BJ (cell line): ENCODE results near the gene ANKRD45. TPM values are rescaled to one million over a fixed set of nuclear protein-coding genes. Genes with fewer than 3 reads are reported as not detected.

Experiments used
- CTCF ChIA-PET: fragments of 350-600 bp; formaldehyde crosslinking; extraction: SDS; loops from one replicate; lab custom pipeline; 2021; ENCODE audit warnings: antibody characterized with exemption, inconsistent platforms; lab: Yijun Ruan, JAX
- POLR2A ChIA-PET: fragments of 300-600 bp; sonication (Branson Sonifier 250); formaldehyde crosslinking; extraction: SDS; loops from one replicate; lab custom pipeline; 2021; ENCODE audit warnings: antibody characterized with exemption; lab: Charles Lee
- DNase-seq: peaks from one replicate; pipeline ENCODE4 v3.0.0-alpha.2; 2011; ENCODE audit warnings: low read depth
- H3K27me3 ChIP-seq: 2 replicates; pipeline ENCODE4 v1.6.0; 2011; ENCODE audit warnings: low read length; ENCODE audit not compliant: control insufficient read depth, insufficient read depth
- H3K36me3 ChIP-seq: 2 replicates; pipeline ENCODE4 v1.5.1; 2011; ENCODE audit warnings: low read length; ENCODE audit not compliant: control insufficient read depth, insufficient read depth
- H3K4me3 ChIP-seq: 2 replicates; pipeline ENCODE4 v1.5.1; 2011; ENCODE audit warnings: low read depth, mild to moderate bottlenecking, control low read depth, low read length
- polyA plus RNA-seq: library from polyadenylated mRNA; depleted of rRNA; stranded (reverse); fragments of >200 nt; gene quantifications from 2 replicates; pipeline ENCODE4 v1.2.3, GENCODE V29; 2011
- TF ChIP-seq, protein P1 (sequence below): IDR thresholded peaks from 2 replicates; pipeline ENCODE4 v1.5.1; 2011; ENCODE audit warnings: low read depth, mild to moderate bottlenecking, control low read depth, inconsistent platforms, low read length, moderate library complexity; ENCODE audit not compliant: insufficient read depth

Gene ANKRD45
- polyA plus RNA-seq, 1 experiment, result not detected

GRCh38 chr1:173663159-173663558 is 6.5 kb downstream of the ANKRD45 start:
- ChIA-PET CTCF (no interaction called here), POLR2A (no interaction called here)
- no peak overlapping the region for H3K4me3 ChIP-seq
- TF ChIP-seq, protein P1, sequence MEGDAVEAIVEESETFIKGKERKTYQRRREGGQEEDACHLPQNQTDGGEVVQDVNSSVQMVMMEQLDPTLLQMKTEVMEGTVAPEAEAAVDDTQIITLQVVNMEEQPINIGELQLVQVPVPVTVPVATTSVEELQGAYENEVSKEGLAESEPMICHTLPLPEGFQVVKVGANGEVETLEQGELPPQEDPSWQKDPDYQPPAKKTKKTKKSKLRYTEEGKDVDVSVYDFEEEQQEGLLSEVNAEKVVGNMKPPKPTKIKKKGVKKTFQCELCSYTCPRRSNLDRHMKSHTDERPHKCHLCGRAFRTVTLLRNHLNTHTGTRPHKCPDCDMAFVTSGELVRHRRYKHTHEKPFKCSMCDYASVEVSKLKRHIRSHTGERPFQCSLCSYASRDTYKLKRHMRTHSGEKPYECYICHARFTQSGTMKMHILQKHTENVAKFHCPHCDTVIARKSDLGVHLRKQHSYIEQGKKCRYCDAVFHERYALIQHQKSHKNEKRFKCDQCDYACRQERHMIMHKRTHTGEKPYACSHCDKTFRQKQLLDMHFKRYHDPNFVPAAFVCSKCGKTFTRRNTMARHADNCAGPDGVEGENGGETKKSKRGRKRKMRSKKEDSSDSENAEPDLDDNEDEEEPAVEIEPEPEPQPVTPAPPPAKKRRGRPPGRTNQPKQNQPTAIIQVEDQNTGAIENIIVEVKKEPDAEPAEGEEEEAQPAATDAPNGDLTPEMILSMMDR, result no peak
- DNase-seq, result no peak
- H3K27me3 ChIP-seq, result no peaks in the 10 kb centered on the region
- H3K36me3 ChIP-seq, result no peaks in the 10 kb centered on the region

DNA sequence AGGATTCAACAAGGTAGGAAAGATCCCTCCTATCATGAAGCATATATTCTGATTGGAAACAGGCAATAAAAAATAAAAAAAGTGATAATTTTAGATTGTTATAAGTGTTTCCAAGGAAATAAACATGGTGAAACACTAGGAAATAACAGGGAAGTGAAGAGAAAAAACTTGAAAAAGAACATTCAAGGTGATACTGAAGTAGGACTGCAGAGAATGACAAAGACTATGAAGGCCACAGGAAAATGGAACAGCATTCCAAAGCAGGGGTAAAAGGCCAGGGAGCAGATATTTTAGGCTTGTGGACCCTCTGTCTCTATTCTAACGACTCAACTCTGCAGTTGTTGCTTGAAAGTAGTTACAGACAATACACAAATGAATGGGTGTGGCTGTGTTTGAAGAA is 7.9 kb downstream of the ANKRD45 start:
- TF ChIP-seq, protein P1, result no peak
- Histone ChIP-seq H3K4me3 (no peak overlapping the region), H3K36me3 (no peaks in the 10 kb centered on the region), H3K27me3 (no peaks in the 10 kb centered on the region)
- POLR2A ChIA-PET, result no interaction called here
- CTCF ChIA-PET, result no interaction called here
- DNase-seq, result no peak

GRCh38 chr1:173661271-173661670 is 8.4 kb downstream of the ANKRD45 start:
- ChIA-PET CTCF (no interaction called here), POLR2A (no interaction called here)
- no peaks in the 10 kb centered on the region for H3K27me3 ChIP-seq
- no peak overlapping the region for H3K4me3 ChIP-seq
- H3K36me3 ChIP-seq, result no peaks in the 10 kb centered on the region
- no peak for DNase-seq
- TF ChIP-seq, protein P1, result no peak

- no peak overlapping the region for H3K4me3 ChIP-seq
- ChIA-PET CTCF (no interaction called here), POLR2A (no interaction called here)
- H3K36me3 ChIP-seq, result no peaks in the 10 kb centered on the region
- H3K27me3 ChIP-seq, result no peaks in the 10 kb centered on the region
- no peak for DNase-seq
- TF ChIP-seq, protein P1, result no peak
Observed at GRCh38 chr1:173660306-173660705, 9.3 kb downstream of the ANKRD45 start.

GRCh38 chr1:173648880-173649605 is 20.6 kb downstream of the ANKRD45 start:
- Histone ChIP-seq H3K27me3 (no peaks in the 10 kb centered on the region), H3K4me3 (no peak overlapping the region), H3K36me3 (no peaks in the 10 kb centered on the region)
- TF ChIP-seq, protein P1, result no peak
- CTCF ChIA-PET, result no interaction called here
- POLR2A ChIA-PET, result no interaction called here
- no peak for DNase-seq
